Duodenal mucosa (tissue), 2 donors: Measurements from ENCODE around the gene HSPH1.
A peak's percentile ranks its signal among the peaks of the same experiment; 100 is the strongest.

Experiments
- H3K27ac ChIP-seq: one replicate; pipeline ENCODE4 v1.7.0; 2013; ENCODE audit warnings: low read depth, low read length
- H3K27me3 ChIP-seq, 2 donors: one replicate each; pipeline ENCODE4 v1.7.0; 2013; ENCODE audit warnings: low read length in 2 of 2, control low read depth in 1 of 2; ENCODE audit not compliant: insufficient read depth in 2 of 2, control insufficient read depth in 1 of 2
- H3K36me3 ChIP-seq, 2 donors: one replicate each; pipeline ENCODE4 v1.7.0; 2013; ENCODE audit warnings: low read length in 2 of 2, control low read depth in 1 of 2; ENCODE audit not compliant: insufficient read depth in 2 of 2, control insufficient read depth in 1 of 2
- H3K4me1 ChIP-seq, 2 donors: one replicate each; pipeline ENCODE4 v1.7.0; 2013; ENCODE audit warnings: low read length in 2 of 2, control low read depth in 1 of 2; ENCODE audit not compliant: insufficient read depth in 2 of 2, control insufficient read depth in 1 of 2
- H3K4me3 ChIP-seq, 2 donors: one replicate each; pipeline ENCODE4 v1.7.0; 2013; ENCODE audit warnings: low read length in 2 of 2, low read depth in 1 of 2
- H3K9ac ChIP-seq, 2 donors: one replicate each; pipeline ENCODE4 v1.7.0; 2013; ENCODE audit warnings: low read length in 2 of 2, low read depth in 1 of 2
- H3K9me3 ChIP-seq, 2 donors: one replicate each; pipeline ENCODE4 v1.7.0; 2013; ENCODE audit warnings: low read length in 2 of 2, control low read depth in 1 of 2; ENCODE audit not compliant: control insufficient read depth in 1 of 2

HSPH1 gene

GRCh38 chr13:31161557-31162150 lies at the start of gene HSPH1:
TSS of gene HSPH1 (minus strand) at chr13:31161904. CDS start at chr13:31161582, 322 bp downstream.
- Histone ChIP-seq H3K27me3 (no peaks in the 10 kb centered on the region), H3K4me3 (peak within 1 kb of the TSS; percentile 80 to 93), H3K36me3 (peaks cover 0 to 3% of the 10 kb centered on the region in 2 donors), H3K9me3 (no peaks in the 10 kb centered on the region), H3K9ac (peak within 1 kb of the TSS; percentile 97 to 99), H3K4me1 (peaks cover 15 to 24% of the 10 kb centered on the region in 2 donors), H3K27ac (peak within 1 kb of the TSS; percentile 97)

DNA sequence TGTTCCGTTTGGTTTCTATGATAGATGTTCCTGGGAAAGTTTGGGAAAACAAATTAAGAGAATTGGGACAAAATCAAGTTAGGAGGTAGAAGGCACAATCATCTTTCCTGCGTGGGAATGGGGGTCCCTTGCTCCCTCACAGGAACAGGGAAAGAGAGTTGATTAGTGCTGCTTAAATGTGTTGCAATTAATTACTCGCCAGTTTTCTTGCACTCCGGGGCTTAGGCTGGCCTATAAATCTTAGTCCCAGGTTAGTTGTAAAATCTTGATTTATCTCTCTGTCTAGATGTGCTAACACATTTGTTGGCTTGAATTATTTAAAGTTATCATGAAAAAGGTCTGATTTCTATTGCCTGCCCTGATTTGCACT lies 48.1 kb upstream of the HSPH1 start:
- H3K4me1 ChIP-seq, result peaks cover 0 to 9% of the 10 kb centered on the region in 2 donors

GRCh38 chr13:31209172-31209840 lies 47.6 kb upstream of the HSPH1 start:
- Histone ChIP-seq H3K27me3 (no peaks in the 10 kb centered on the region), H3K9ac (no peak overlapping the region), H3K4me1 (peaks cover 0 to 9% of the 10 kb centered on the region in 2 donors), H3K4me3 (no peak overlapping the region), H3K36me3 (no peaks in the 10 kb centered on the region), H3K27ac (no peak overlapping the region), H3K9me3 (no peaks in the 10 kb centered on the region)

More for the DNA sequence above, 48.1 kb upstream of the HSPH1 start:
- Histone ChIP-seq H3K36me3 (no peaks in the 10 kb centered on the region), H3K9ac (no peak overlapping the region), H3K4me3 (no peak overlapping the region), H3K27ac (no peak overlapping the region), H3K9me3 (no peaks in the 10 kb centered on the region), H3K27me3 (no peaks in the 10 kb centered on the region)

- no peaks in the 10 kb centered on the region for H3K9me3 ChIP-seq
- no peak overlapping the region for H3K4me3 ChIP-seq
- no peaks in the 10 kb centered on the region for H3K27me3 ChIP-seq
- H3K27ac ChIP-seq, result no peak overlapping the region
- no peak overlapping the region for H3K9ac ChIP-seq
- peaks cover 0 to 9% of the 10 kb centered on the region in 2 donors for H3K4me1 ChIP-seq
- no peaks in the 10 kb centered on the region for H3K36me3 ChIP-seq
Observed at GRCh38 chr13:31208559-31209122, 46.9 kb upstream of the HSPH1 start.

DNA sequence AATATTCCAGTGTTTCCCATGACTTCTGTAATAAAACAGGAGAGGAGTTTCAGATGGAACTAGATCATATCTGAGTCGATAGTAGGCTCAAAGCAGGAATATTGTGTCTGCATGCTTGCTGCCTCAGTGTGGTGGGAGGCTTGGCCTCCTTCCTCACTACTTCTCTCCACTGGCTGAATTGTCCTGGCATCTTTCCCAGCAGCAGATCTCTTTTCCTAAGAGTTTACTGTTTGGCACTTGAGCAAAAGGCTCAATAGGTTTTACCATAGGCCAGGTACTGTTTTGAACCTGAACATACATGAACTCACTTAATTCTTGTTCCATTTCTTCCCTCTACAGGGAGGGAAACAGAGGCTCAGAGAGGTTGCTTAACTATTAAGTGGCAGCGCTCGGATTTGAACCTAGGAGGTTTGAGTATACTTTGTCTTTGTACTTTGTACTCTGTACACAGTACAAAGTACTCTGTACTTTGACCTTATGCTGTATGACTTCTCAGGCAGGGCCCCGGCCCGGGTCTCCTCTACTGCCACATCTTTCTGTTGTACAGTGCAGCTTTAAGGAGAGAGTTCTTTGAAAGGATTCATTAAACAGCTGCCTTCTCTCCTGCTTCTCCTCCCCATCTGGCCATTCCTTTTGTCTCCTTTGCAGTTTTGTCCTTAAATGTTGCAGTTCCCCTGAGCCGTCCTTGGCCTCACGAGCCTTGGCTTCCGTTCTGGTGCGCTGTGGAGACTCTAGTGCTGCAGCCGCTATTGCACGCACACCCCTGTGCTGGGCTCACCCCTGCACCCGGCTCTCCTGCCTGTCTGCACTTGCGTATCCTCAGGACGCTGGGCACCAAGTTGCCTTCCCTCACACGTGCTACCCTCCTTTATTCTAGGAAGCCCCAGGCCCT lies 46.2 kb upstream of the HSPH1 start:
- Histone ChIP-seq H3K4me3 (no peak overlapping the region), H3K9ac (no peak overlapping the region), H3K4me1 (peaks cover 0 to 9% of the 10 kb centered on the region in 2 donors), H3K9me3 (no peaks in the 10 kb centered on the region), H3K27ac (no peak overlapping the region), H3K36me3 (no peaks in the 10 kb centered on the region), H3K27me3 (no peaks in the 10 kb centered on the region)

GRCh38 chr13:31204592-31204991 lies 42.9 kb upstream of the HSPH1 start:
- Histone ChIP-seq H3K27me3 (no peaks in the 10 kb centered on the region), H3K4me1 (peaks cover 10 to 13% of the 10 kb centered on the region in 2 donors), H3K9ac (no peak overlapping the region), H3K27ac (no peak overlapping the region), H3K9me3 (no peaks in the 10 kb centered on the region), H3K36me3 (no peaks in the 10 kb centered on the region), H3K4me3 (no peak overlapping the region)

DNA sequence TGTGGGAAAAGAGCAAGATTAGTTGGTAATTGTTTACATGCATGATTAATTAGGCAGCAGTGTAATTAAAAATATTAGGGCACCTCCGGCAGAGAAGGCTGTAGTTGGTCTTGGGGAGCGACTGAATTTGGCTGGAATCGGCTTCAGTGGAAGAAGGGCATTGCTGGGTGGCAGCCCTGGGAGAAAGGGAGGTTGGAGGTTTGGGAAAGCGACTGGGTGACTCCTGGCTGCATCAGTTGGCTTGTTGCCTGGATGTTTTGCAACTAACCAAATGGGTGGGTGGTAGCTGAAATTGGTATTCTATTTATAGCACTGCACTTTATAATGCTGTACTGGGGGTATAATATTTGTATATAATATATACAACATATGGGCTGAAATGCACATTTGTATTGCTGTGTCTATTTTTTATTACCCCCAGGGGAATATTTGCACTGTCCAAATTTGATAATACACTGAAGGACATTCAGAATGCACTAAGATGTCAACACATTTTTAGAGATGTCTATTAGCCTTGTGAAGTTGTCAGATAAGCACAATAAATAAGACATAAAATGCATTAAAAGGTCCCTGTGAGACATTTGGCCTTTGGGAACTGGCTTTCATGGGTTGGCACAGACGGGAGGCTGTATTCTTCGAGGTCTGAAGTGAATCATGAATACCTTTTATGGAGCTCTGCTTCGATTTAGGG lies 39.8 kb upstream of the HSPH1 start:
- H3K9ac ChIP-seq, result peak overlapping the region; percentile 67 to 71
- no peaks in the 10 kb centered on the region for H3K9me3 ChIP-seq
- H3K27me3 ChIP-seq, result no peaks in the 10 kb centered on the region
- H3K27ac ChIP-seq, result no peak overlapping the region
- H3K4me1 ChIP-seq, result peaks cover 6 to 14% of the 10 kb centered on the region in 2 donors
- H3K36me3 ChIP-seq, result no peaks in the 10 kb centered on the region
- peak overlapping the region; percentile 61 to 78 for H3K4me3 ChIP-seq

- Histone ChIP-seq H3K27me3 (no peaks in the 10 kb centered on the region), H3K36me3 (no peaks in the 10 kb centered on the region), H3K27ac (peak overlapping the region; percentile 86), H3K9ac (peak overlapping the region; percentile 67 to 71), H3K9me3 (no peaks in the 10 kb centered on the region), H3K4me1 (peaks cover 6 to 14% of the 10 kb centered on the region in 2 donors), H3K4me3 (peak overlapping the region; percentile 61 to 78)
Observed at GRCh38 chr13:31200637-31200971, 38.9 kb upstream of the HSPH1 start.

DNA sequence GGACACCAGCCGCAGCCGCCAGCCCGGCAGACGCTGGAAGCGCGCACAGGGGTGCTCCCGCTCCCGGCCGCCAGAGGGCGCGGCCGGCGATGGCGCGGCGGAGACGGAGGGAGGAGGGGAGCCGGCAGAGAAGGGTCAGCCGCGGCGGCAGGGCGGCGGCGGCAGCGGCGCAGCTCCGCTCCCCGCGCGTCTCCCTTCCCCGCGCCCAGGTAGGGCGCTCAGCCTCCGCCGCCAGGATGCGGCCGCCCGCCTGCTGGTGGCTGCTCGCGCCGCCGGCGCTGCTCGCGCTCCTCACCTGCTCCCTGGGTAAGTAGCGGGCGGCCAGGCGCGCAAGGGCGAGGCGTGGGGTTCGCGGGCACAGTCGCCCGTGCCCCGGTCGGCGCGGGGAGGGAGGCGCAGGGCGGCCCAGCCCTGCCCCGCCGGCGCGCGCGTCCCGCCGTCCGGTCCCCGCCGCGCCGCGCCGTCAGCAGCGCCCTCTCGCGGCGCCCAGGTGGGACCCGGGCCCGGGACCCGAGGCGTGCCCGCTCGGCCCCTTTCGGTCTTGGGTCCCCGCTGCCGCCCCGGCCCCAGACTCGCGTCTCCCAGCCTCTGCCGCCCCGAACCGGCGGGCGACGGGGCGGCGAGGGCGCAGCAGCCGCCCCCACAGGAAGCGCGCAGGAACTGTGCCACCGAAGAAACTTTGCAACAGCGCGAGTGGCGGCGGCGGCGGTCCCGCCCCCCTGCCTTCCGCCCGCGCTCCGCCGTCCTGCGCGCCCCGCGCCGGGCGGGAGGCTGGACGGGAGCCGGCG lies 38.3 kb upstream of the HSPH1 start, which contains the start of gene B3GLCT:
Gene B3GLCT, plus strand, starts transcription at position 127 of the 788 bp plus-strand sequence. Its CDS starts 110 bp downstream, at position 237.
- H3K27me3 ChIP-seq, result no peaks in the 10 kb centered on the region
- H3K4me3 ChIP-seq, result peak within 1 kb of the TSS; percentile 76 to 78
- H3K9ac ChIP-seq, result peak within 1 kb of the TSS; percentile 69 to 71
- peak within 1 kb of the TSS; percentile 95 for H3K27ac ChIP-seq
- no peaks in the 10 kb centered on the region for H3K9me3 ChIP-seq
- peaks cover 6 to 14% of the 10 kb centered on the region in 2 donors for H3K4me1 ChIP-seq
- no peaks in the 10 kb centered on the region for H3K36me3 ChIP-seq
